Measurements from ENCODE around the gene ACD.
"Not testable (repeated sequence)": the region's sequence is repeated elsewhere in the genome, so short reads cannot be mapped to it uniquely, and the experiment has no call there.

ACD gene

GRCh38 chr16:67697422-67698185, 37.5 kb upstream of the ACD start:
- Histone ChIP-seq H3K27ac (peak overlapping the region; percentile 92), H3K4me3 (ENCODE audit: low read depth in 1 of 2, low read length in 1 of 2) (peak overlapping the region; percentile 39 to 57), H3K4me1 (ENCODE audit: control insufficient read depth in 1 of 2, insufficient read depth in 1 of 2, low read depth in 1 of 2, low read length in 1 of 2) (peaks cover 68 to 69% of the 10 kb centered on the region in 2 experiments), H3K9me3 (no peaks in the 10 kb centered on the region), H3K27me3 (no peaks in the 10 kb centered on the region), H3K36me3 (no peaks in the 10 kb centered on the region)
- TF ChIP-seq CTCF (IDR thresholded peaks at IDR 0.05), result no peak

GRCh38 chr16:67694611-67695010, 34.6 kb upstream of the ACD start:
- Histone ChIP-seq H3K9me3 (no peaks in the 10 kb centered on the region), H3K4me1 (ENCODE audit: control insufficient read depth in 1 of 2, insufficient read depth in 1 of 2, low read depth in 1 of 2, low read length in 1 of 2) (peaks cover 89 to 91% of the 10 kb centered on the region in 2 experiments), H3K36me3 (no peaks in the 10 kb centered on the region), H3K27me3 (no peaks in the 10 kb centered on the region), H3K27ac (peak overlapping the region; percentile 52), H3K4me3 (ENCODE audit: low read depth in 1 of 2, low read length in 1 of 2) (no peak overlapping the region)
- no peak for TF ChIP-seq CTCF (IDR thresholded peaks at IDR 0.05)

- H3K9me3 ChIP-seq; H3K4me3 ChIP-seq (ENCODE audit: low read depth in 1 of 2, low read length in 1 of 2); H3K36me3 ChIP-seq; H3K27me3 ChIP-seq: not testable (repeated sequence)
- Histone ChIP-seq H3K27ac (peak overlapping the region; percentile 52), H3K4me1 (ENCODE audit: control insufficient read depth in 1 of 2, insufficient read depth in 1 of 2, low read depth in 1 of 2, low read length in 1 of 2) (peaks cover 89 to 91% of the 10 kb centered on the region in 2 experiments)
These were observed 33.6 kb upstream of the ACD start for GRCh38 chr16:67693517-67694285.

- Histone ChIP-seq H3K27ac (peak overlapping the region; percentile 79), H3K9me3 (no peaks in the 10 kb centered on the region), H3K27me3 (no peaks in the 10 kb centered on the region), H3K4me3 (ENCODE audit: low read depth in 1 of 2, low read length in 1 of 2) (peak overlapping the region; percentile 15 to 18), H3K4me1 (ENCODE audit: control insufficient read depth in 1 of 2, insufficient read depth in 1 of 2, low read depth in 1 of 2, low read length in 1 of 2) (peaks cover 78 to 80% of the 10 kb centered on the region in 2 experiments), H3K36me3 (peaks cover 5% of the 10 kb centered on the region)
- no peak for TF ChIP-seq CTCF (IDR thresholded peaks at IDR 0.05)
These were observed 25.5 kb upstream of the ACD start for GRCh38 chr16:67685388-67686112.

GRCh38 chr16:67683767-67684166, 23.7 kb upstream of the ACD start:
- Histone ChIP-seq H3K36me3 (peaks cover 13% of the 10 kb centered on the region), H3K27me3 (no peaks in the 10 kb centered on the region), H3K9me3 (no peaks in the 10 kb centered on the region), H3K4me3 (ENCODE audit: low read depth in 1 of 2, low read length in 1 of 2) (no peak overlapping the region), H3K27ac (peak overlapping the region; percentile 79), H3K4me1 (ENCODE audit: control insufficient read depth in 1 of 2, insufficient read depth in 1 of 2, low read depth in 1 of 2, low read length in 1 of 2) (peaks cover 61 to 63% of the 10 kb centered on the region in 2 experiments)
- no peak for TF ChIP-seq CTCF (IDR thresholded peaks at IDR 0.05)

All from neutrophil (primary cell).